Gastrocnemius medialis (tissue), 4 donors: ENCODE data around the gene EGF.

Experiments
- CTCF ChIP-seq, 5 experiments: fragments of 450-650 bp in 3 of 5; fragments of 200-600 bp in 2 of 5; sonication (generic) in 2 of 5; IDR thresholded peaks in 4 of 5; conservative IDR thresholded peaks in 1 of 5; 1 replicate in 4 of 5; 2 replicates in 1 of 5; pipeline ENCODE4 v1.5.1; 2016 to 2019; ENCODE audit warnings: antibody characterized with exemption in 5 of 5, mild to moderate bottlenecking in 3 of 5, moderate library complexity in 3 of 5
- POLR2A ChIP-seq, 2 donors: fragments of 450-650 bp; IDR thresholded peaks; one replicate each; pipeline ENCODE4 v1.6.1; 2017; ENCODE audit warnings: antibody characterized with exemption in 2 of 2, mild to moderate bottlenecking in 2 of 2, moderate library complexity in 2 of 2

GRCh38 chr4:110009550-110009949 lies 96.9 kb downstream of the EGF start:
- no peak for TF ChIP-seq POLR2A (IDR thresholded peaks at IDR 0.05)
- no peak for TF ChIP-seq CTCF (IDR thresholded peaks at IDR 0.05 in 4 of 5, conservative IDR thresholded peaks at IDR 0.05 in 1 of 5)
